NK-92 treated with Interleukin-12 subunit alpha and Interleukin-12 subunit beta, amount 100 ng/mL, for 24 hours (cell line): Measurements from ENCODE around the gene LRRC63.
"Not testable (repeated sequence)": the region's sequence is repeated elsewhere in the genome, so short reads cannot be mapped to it uniquely, and the experiment has no call there.

Experiments
- DNase-seq: peaks from one replicate; lab custom pipeline; 2025; lab: John Stamatoyannopoulos, UW

Gene LRRC63, protein sequence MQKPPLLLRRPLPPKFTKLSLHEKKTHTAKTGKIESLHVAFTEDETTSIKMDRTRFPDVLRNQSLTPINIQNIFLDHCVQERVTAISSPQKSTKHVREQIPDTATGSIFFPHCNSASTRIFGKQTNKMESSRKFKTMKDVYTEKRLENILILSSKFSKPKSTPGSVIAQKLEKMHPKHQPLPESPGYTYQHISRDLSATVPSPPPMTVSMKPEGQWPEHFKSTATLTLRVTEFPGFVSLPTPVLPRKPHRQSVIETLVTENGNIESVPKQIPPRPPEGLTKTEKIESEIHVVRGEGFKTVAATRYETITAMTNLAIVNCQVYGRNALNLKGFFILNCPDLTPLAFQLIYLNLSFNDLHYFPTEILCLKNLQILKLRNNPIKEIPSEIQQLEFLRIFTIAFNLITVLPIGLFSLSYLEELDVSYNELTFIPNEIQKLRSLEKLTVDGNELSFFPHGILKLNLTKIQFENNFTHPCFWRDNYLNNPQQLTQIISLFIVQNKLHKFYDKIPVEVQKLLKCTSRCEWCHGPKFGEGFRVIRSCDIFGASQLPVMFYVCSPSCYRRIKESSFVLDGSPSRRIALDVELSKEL

GRCh38 chr13:46211483-46212351 is at the start of gene LRRC63:
LRRC63 (plus strand) TSS chr13:46211928; CDS start chr13:46213035, 1,107 bp downstream.
- DNase-seq, result peak; percentile 88

GRCh38 chr13:46162741-46163140 is 49.0 kb upstream of the LRRC63 start:
- not testable (repeated sequence) for DNase-seq

- DNase-seq, result no peak
Measured at GRCh38 chr13:46164661-46165060, 47.1 kb upstream of the LRRC63 start.

DNA sequence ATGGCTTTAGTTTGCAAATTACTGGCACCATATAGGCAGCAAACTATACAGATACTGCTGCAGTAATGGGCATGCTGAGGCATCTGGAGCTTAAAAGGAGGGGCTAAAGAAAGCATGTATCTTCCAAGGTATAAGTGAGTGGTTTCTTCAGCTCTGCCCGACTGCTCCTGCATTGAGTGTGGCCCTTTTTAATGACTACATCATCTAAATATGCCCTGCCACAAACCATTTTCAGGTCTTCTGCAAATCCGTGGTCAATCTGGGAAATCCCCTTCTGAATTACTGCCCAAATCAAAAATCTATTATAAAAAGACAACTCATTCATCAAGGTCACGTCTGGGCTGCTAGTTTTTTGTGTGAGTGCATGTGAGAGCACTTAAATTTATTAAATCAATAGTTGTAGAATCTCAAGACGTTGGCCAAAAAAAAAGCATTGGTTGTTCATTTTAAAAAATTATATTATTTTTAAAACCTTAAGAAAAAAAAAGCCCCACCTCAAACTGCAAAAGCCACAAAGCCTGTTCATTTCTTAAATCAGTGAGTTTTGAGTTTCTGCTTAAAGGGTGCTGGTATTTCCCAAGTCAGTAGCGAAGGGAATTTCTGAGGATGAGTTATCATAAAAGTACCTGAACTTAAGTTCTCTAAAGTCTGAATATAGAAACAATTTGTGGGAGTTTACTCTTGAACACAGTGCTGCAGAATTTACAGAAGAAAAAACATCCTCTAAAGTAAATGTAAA is 46.1 kb upstream of the LRRC63 start:
- peak; percentile 48 for DNase-seq

GRCh38 chr13:46166224-46166584 is 45.5 kb upstream of the LRRC63 start:
- no peak for DNase-seq

GRCh38 chr13:46166947-46167610 is 44.6 kb upstream of the LRRC63 start:
- no peak for DNase-seq

GRCh38 chr13:46168341-46168740 is 43.4 kb upstream of the LRRC63 start:
- DNase-seq, result no peak

- DNase-seq, result no peak
Measured at GRCh38 chr13:46168783-46169182, 42.9 kb upstream of the LRRC63 start.

- DNase-seq, result no peak
Measured at GRCh38 chr13:46169758-46170157, 42.0 kb upstream of the LRRC63 start.

DNA sequence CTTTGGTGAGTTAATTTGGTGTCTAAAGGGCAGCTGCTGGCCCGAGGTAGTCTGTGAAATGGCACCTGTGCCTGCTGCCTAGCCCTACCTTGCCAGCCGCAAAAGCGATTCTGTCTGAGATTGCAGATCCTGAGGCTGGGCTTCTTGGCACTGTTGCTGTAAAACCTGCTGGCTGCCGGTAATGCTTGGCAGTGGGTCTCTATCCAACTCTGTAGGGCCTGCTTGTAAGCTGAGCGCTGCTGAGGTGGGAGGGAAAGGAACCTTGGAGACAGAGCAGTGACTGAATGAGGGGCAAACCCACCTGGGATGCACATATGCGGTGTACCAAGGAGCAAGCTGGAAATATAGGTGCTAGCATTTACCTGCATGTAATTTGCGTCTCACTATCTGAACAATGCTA is 41.5 kb upstream of the LRRC63 start:
- no peak for DNase-seq

DNA sequence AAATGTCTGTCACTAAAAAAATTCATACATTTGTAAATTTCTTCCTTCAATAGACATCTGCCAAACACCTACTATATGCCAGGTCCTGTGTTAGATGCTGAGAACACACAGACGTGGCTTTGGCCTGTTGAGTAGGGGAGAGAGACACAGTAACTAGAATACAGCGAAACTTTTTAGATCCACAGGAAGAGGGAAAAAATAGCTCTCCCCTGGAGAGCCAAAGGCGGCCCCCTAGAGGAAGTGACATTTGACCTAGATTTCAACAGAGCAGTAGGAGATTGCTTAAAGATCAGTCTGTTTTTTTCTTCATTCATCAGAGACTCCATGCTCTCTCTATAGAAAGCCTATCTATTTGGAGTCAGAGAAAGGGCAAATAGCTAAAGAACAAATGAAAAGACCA is 41.0 kb upstream of the LRRC63 start:
- no peak for DNase-seq

DNA sequence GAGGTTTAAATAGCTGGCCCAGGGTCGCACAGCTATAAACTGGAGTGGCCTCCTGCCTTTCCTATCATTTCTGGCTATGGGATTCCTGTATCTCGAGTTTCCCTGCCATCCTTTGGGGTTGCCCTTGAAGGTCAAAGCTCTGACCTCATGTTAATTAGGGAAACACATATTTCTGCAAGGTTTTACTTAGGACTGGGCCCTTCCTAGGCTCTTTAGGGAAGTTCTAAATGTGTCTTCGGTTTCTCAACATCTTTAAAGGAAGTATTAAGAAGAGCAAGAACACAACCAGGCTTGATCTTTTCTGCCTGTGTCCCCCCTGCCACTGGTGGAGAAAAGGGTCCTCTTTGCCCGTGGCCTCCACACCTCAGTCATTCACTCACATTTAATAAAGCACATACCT is 40.5 kb upstream of the LRRC63 start:
- no peak for DNase-seq

GRCh38 chr13:46171739-46172138 is 40.0 kb upstream of the LRRC63 start:
- no peak for DNase-seq

DNA sequence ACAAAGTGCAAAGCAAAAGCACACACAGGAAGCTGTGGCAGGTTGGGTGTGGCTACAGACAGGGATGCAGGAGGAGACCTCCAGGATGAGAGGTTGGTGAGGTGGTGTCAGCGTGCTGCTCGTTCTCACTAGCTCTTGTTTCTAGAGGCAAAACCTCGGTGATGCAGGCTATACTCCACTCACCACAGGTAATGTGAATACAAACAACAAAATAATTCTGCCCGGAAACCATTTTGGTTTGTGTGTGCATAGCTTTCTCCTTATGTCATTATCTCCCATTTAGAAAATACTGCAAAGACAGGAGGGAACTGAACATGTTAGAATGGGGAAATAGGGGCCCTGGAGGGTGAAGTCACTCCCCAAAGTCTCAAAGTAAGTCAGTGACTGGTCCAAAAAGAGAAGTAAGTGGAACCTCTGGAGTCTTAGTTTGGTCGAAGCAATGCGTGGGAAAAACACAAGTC is 39.2 kb upstream of the LRRC63 start:
- peak; percentile 57 for DNase-seq

- DNase-seq, result no peak
Measured at GRCh38 chr13:46173656-46174055, 38.1 kb upstream of the LRRC63 start.

DNA sequence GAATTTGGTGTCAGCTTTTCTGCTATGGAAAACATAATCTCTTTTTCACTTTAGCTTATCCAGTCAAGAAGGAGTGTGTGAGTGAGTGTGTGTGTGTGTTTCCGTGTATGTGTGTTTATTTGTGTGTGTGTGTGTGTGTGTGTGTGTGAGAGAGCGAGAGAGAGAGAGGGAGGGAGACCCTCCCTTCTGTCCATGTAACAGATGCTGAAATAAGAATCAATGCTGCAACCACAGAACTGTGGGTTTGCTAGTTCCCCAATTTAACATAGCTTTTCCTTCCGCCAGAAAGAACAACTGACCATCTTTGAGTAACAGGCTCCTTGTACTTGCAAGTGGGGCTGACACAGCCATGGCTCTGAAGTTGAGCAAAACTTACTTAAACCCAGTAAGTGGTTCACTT is 35.0 kb upstream of the LRRC63 start:
- DNase-seq, result no peak

DNA sequence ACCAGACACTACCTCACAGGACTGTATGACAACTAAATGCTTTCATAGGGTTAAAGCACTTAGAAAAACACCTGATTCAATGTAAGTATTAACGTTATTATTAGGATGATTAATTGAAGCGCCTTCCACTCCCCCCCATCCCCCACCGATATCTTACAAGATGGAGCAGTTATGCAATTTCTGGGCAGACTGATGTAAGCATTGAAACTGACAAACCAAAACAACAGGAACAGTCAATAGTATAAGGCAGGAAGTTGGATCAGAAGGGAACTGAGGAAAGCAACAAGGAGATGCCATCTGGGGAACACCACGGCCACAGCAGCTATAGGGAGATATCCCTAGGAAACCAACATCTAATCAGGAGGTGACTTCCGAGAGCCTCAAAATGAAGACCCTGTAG is 33.6 kb upstream of the LRRC63 start:
- no peak for DNase-seq

DNA sequence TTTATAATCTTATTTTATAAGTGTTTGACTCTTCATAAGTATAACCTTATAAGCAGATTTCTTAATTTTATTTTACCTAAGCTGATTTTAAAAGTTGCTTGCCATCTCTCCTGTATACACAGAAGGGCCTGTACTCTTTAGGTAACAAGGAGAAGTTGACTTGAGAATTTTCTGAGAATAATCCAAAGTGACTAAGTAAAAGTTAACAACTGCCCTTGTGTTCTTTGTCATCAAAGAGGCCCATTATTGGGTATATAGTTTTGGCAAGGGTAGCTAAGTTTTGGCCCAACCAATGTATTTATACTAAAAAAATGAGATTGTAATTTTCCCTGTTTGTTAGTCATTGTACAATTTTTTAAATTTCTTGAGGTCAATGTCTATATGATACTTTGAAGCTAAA is 32.9 kb upstream of the LRRC63 start:
- DNase-seq, result no peak

DNA sequence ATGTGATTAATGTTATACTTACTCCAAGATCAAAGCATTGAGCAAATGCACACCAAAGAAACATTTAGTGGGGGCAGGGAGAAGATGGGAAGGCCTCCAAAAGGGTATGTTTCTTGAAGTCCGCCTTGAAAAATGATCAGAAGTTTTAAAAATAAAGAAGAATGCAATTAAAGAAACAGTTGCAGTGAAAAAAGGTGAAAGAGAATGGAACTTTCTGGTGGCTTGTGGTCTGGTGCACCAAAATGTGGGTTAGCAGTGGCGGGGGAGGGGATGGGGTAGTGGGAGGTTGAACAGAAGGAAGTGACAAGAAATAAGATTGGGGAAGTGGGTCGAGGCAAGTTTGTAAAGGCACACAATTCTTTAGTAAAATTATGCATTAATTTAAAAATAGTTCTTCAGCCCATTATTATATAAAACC is 32.2 kb upstream of the LRRC63 start:
- DNase-seq, result peak; percentile 74

- DNase-seq, result no peak
Measured at GRCh38 chr13:46179969-46180763, 31.6 kb upstream of the LRRC63 start.
